ENCODE measurements around the gene RNASE8.

GRCh38 chr14:21054123-21054767, 3.4 kb upstream of the RNASE8 start:
- TF ChIP-seq CTCF (conservative IDR thresholded peaks at IDR 0.05; ENCODE audit: low read depth, low read length) (no peak), EZH2 (IDR thresholded peaks at IDR 0.05; ENCODE audit: low read length, unreplicated experiment) (no peak)

All from PC-3 (cell line).